Vagina (tissue), 2 donors: ENCODE results near the gene AQP5.

Experiments used
- POLR2AphosphoS5 ChIP-seq, 2 donors: sonication (generic); formaldehyde crosslinking; IDR thresholded peaks; one replicate each; pipeline ENCODE4 v1.9.0; 2017; ENCODE audit warnings: antibody characterized with exemption in 2 of 2, mild to moderate bottlenecking in 2 of 2, low read depth in 1 of 2; ENCODE audit not compliant: insufficient read depth in 1 of 2
- TF ChIP-seq, protein P1 (sequence below), 3 experiments: fragments of 450-650 bp in 2 of 3; fragments of 200-600 bp in 1 of 3; sonication (generic) in 1 of 3; IDR thresholded peaks; one replicate each; pipeline ENCODE4 v1.5.1; 2017 to 2019; ENCODE audit warnings: antibody characterized with exemption in 3 of 3, mild to moderate bottlenecking in 2 of 3, moderate library complexity in 2 of 3

DNA sequence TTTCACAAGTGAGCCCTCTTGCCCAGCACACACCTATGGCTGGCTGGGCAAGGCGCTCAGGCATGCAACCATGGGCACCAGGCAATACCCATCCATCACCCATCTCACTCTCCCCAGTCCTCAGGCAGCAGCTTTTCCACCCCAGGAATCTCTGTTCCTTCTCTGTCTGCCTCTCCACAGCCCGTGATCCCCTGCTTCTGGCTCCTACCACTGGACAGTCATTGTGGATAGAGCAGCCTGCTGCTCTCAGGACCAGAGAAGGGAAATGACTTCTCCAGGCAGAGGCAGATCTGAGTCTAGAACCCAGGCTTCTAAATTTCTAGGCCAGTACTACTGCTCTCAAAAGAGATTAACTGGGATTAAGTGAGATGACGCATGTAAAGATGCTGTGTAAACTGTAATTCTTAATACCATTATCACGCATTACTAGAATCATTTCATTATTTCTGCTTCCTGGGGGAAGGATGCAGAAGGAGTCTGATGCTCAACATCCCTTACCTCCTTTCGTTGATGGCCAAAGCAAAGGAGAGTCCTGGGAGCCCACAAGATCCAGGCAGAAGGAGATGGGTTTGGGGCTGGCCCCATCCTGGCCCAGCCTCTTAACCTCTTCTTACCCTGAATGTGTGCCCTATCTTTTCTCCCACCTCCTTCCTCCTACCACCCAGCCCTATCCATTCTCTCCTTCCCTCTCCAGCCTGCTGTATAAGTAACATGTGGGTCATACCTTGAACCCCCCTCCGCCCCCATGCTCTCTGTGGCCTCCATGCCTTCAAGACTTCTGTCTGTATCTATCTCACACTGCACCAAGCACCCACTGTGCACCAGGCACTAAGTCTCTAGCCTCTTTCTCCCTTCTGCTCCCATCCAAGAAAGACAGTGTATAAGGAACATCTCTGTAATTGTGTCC is 4.8 kb upstream of the AQP5 start:
- TF ChIP-seq, protein P1, sequence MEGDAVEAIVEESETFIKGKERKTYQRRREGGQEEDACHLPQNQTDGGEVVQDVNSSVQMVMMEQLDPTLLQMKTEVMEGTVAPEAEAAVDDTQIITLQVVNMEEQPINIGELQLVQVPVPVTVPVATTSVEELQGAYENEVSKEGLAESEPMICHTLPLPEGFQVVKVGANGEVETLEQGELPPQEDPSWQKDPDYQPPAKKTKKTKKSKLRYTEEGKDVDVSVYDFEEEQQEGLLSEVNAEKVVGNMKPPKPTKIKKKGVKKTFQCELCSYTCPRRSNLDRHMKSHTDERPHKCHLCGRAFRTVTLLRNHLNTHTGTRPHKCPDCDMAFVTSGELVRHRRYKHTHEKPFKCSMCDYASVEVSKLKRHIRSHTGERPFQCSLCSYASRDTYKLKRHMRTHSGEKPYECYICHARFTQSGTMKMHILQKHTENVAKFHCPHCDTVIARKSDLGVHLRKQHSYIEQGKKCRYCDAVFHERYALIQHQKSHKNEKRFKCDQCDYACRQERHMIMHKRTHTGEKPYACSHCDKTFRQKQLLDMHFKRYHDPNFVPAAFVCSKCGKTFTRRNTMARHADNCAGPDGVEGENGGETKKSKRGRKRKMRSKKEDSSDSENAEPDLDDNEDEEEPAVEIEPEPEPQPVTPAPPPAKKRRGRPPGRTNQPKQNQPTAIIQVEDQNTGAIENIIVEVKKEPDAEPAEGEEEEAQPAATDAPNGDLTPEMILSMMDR (IDR thresholded peaks at IDR 0.05), result no peak
- TF ChIP-seq POLR2AphosphoS5 (IDR thresholded peaks at IDR 0.05; ENCODE audit: insufficient read depth in 1 of 2, low read depth in 1 of 2), result no peak
